ENCODE results near the gene CASD1. TPM values are rescaled to one million over a fixed set of nuclear protein-coding genes. Genes with fewer than 3 reads are reported as not detected.

CASD1 gene
- total RNA-seq, 2 donors from 2014 or later = 40.4 to 68.8 TPM

DNA sequence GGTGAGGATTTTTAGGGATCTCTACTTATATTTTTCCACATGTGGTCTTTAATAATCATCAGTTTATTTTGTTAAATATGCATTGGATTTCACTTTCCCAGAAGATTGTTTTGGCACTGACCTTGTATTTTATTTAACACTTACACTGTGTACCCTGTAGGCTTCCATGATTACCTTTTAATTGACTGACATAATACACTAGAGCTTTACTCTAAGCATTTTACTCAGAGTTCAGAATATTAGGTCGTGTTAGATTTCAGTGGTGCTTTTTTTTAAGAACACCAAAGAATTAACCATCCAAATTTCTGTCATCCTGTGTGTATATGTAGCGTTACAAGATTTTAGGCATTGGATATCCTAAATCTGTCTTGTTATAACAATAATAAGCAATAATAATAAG lies 23.1 kb downstream of the CASD1 start:
- Mint-ChIP-seq H3K36me3 (ENCODE audit: low read depth) (peaks cover 43% of the 10 kb centered on the region), H3K9me3 (no peaks in the 10 kb centered on the region), H3K4me3 (no peak overlapping the region), H3K4me1 (peaks cover 7% of the 10 kb centered on the region), H3K27ac (no peak overlapping the region), H3K27me3 (ENCODE audit: insufficient read depth) (no peaks in the 10 kb centered on the region)
- H3K36me3 ChIP-seq (ENCODE audit: control insufficient read depth, insufficient read depth, low read length) = peaks cover 63% of the 10 kb centered on the region
- no peaks in the 10 kb centered on the region for H3K27me3 ChIP-seq (ENCODE audit: control insufficient read depth, insufficient read depth, low read length, poor library complexity, severe bottlenecking)
- H3K4me1 ChIP-seq (ENCODE audit: control insufficient read depth, insufficient read depth, low read length) = peaks cover 7% of the 10 kb centered on the region
- no peaks in the 10 kb centered on the region for H3K9me3 ChIP-seq (ENCODE audit: control insufficient read depth, low read length)
- H3K27ac ChIP-seq (ENCODE audit: low read depth, low read length) = no peak overlapping the region
- TF ChIP-seq, protein P1, sequence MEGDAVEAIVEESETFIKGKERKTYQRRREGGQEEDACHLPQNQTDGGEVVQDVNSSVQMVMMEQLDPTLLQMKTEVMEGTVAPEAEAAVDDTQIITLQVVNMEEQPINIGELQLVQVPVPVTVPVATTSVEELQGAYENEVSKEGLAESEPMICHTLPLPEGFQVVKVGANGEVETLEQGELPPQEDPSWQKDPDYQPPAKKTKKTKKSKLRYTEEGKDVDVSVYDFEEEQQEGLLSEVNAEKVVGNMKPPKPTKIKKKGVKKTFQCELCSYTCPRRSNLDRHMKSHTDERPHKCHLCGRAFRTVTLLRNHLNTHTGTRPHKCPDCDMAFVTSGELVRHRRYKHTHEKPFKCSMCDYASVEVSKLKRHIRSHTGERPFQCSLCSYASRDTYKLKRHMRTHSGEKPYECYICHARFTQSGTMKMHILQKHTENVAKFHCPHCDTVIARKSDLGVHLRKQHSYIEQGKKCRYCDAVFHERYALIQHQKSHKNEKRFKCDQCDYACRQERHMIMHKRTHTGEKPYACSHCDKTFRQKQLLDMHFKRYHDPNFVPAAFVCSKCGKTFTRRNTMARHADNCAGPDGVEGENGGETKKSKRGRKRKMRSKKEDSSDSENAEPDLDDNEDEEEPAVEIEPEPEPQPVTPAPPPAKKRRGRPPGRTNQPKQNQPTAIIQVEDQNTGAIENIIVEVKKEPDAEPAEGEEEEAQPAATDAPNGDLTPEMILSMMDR (conservative IDR thresholded peaks at IDR 0.05) = no peak
- no peak overlapping the region for H3K9ac ChIP-seq (ENCODE audit: extremely low read depth, low read length, poor library complexity, severe bottlenecking)
- H3K4me3 ChIP-seq (ENCODE audit: low read length) = no peak overlapping the region
- DNase-seq = no peak
- WGBS, 2 experiments (ENCODE audit: insufficient coverage in 1 of 2, insufficient read length in 1 of 2) = 83 to 100% methylated on average over 1 of the region's 2 CpGs

DNA sequence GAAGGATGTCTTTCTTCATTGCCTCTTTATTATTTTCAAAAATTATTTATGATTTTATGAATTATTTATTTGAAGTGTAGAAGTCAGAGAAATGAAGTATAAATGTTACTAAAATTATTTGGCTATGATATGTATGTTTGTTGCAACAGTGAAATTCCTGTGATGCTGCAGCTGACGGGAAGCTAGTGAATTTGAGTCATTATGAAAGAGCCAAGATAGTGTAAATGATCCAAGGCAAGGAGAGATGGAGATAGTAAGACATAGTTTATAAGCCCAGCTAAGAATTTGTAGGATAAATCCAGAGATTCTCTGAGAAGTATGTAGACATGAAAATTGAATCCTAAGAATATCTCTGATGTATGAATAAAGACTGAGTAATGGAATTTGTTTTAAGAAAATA lies 30.8 kb downstream of the CASD1 start:
- no peak overlapping the region for H3K27ac Mint-ChIP-seq
- no peak overlapping the region for H3K9ac ChIP-seq (ENCODE audit: extremely low read depth, low read length, poor library complexity, severe bottlenecking)
- H3K27me3 ChIP-seq (ENCODE audit: control insufficient read depth, insufficient read depth, low read length, poor library complexity, severe bottlenecking) = no peaks in the 10 kb centered on the region
- TF ChIP-seq, protein P1 (conservative IDR thresholded peaks at IDR 0.05) = no peak
- no peaks in the 10 kb centered on the region for H3K27me3 Mint-ChIP-seq (ENCODE audit: insufficient read depth)
- H3K9me3 Mint-ChIP-seq = no peaks in the 10 kb centered on the region
- peaks cover 42% of the 10 kb centered on the region for H3K36me3 Mint-ChIP-seq (ENCODE audit: low read depth)
- 91 to 100% methylated on average over 1 of the region's 1 CpG for WGBS, 2 experiments (ENCODE audit: insufficient coverage in 1 of 2, insufficient read length in 1 of 2)
- no peak overlapping the region for H3K4me3 Mint-ChIP-seq
- H3K4me1 Mint-ChIP-seq = peaks cover 7% of the 10 kb centered on the region
- no peak overlapping the region for H3K27ac ChIP-seq (ENCODE audit: low read depth, low read length)
- H3K4me1 ChIP-seq (ENCODE audit: control insufficient read depth, insufficient read depth, low read length) = peaks cover 7% of the 10 kb centered on the region
- peaks cover 59% of the 10 kb centered on the region for H3K36me3 ChIP-seq (ENCODE audit: control insufficient read depth, insufficient read depth, low read length)
- no peak for DNase-seq
- H3K9me3 ChIP-seq (ENCODE audit: control insufficient read depth, low read length) = no peaks in the 10 kb centered on the region
- no peak overlapping the region for H3K4me3 ChIP-seq (ENCODE audit: low read length)

DNA sequence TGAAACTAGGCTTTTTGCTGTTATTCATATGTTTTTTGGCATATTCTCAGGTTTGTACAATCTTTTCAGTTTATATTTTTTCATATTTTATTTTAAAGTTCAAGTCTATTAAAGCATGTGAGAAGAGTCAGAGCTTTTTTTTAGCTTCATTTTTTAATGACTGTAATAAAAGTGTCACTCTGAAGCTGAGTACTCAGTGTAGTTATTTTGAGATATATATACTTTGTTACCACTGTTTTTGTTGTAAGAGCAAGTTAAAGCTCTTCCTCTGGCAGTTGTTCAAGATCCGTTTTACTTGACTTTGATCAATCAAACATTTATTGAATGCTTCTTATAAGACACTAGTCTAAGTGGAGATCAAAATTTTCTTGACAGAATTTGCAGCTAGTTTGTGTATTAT lies 37.5 kb downstream of the CASD1 start:
- Mint-ChIP-seq H3K4me1 (peaks cover 2% of the 10 kb centered on the region), H3K9me3 (no peaks in the 10 kb centered on the region), H3K36me3 (ENCODE audit: low read depth) (peaks cover 20% of the 10 kb centered on the region), H3K27me3 (ENCODE audit: insufficient read depth) (no peaks in the 10 kb centered on the region), H3K27ac (no peak overlapping the region), H3K4me3 (no peak overlapping the region)
- whole genome bisulfite sequencing, 2 experiments (ENCODE audit: insufficient coverage in 1 of 2, insufficient read length in 1 of 2) = 75 to 100% methylated on average over 1 of the region's 1 CpG
- H3K27me3 ChIP-seq (ENCODE audit: control insufficient read depth, insufficient read depth, low read length, poor library complexity, severe bottlenecking) = no peaks in the 10 kb centered on the region
- H3K4me1 ChIP-seq (ENCODE audit: control insufficient read depth, insufficient read depth, low read length) = no peaks in the 10 kb centered on the region
- no peak for DNase-seq
- H3K9me3 ChIP-seq (ENCODE audit: control insufficient read depth, low read length) = no peaks in the 10 kb centered on the region
- H3K27ac ChIP-seq (ENCODE audit: low read depth, low read length) = no peak overlapping the region
- H3K4me3 ChIP-seq (ENCODE audit: low read length) = no peak overlapping the region
- H3K9ac ChIP-seq (ENCODE audit: extremely low read depth, low read length, poor library complexity, severe bottlenecking) = no peak overlapping the region
- TF ChIP-seq, protein P1 (conservative IDR thresholded peaks at IDR 0.05) = no peak
- peaks cover 39% of the 10 kb centered on the region for H3K36me3 ChIP-seq (ENCODE audit: control insufficient read depth, insufficient read depth, low read length)
